Upper lobe of left lung (tissue), 4 donors: ENCODE results near the gene AK9.

ENCODE experiments used
- CTCF ChIP-seq, 6 experiments: fragments of 450-650 bp in 4 of 6; fragments of 200-600 bp in 2 of 6; sonication (generic) in 2 of 6; IDR thresholded peaks; one replicate each; pipeline ENCODE4 v1.5.1; 2016 to 2019; ENCODE audit warnings: antibody characterized with exemption in 6 of 6
- EP300 ChIP-seq, 4 donors: sonication (generic); formaldehyde crosslinking; IDR thresholded peaks; one replicate each; pipeline ENCODE4 v1.5.1; 2017; ENCODE audit warnings: antibody characterized with exemption in 4 of 4, control low read depth in 2 of 4
- POLR2A ChIP-seq, 4 donors: fragments of 450-650 bp; IDR thresholded peaks; one replicate each; pipeline ENCODE4 v1.5.1; 2016 to 2017; ENCODE audit warnings: antibody characterized with exemption in 4 of 4, mild to moderate bottlenecking in 2 of 4
- POLR2AphosphoS5 ChIP-seq, 2 donors: sonication (generic); formaldehyde crosslinking; IDR thresholded peaks; one replicate each; pipeline ENCODE4 v1.5.1; 2017; ENCODE audit warnings: antibody characterized with exemption in 2 of 2

- no peak for TF ChIP-seq CTCF (IDR thresholded peaks at IDR 0.05)
- TF ChIP-seq POLR2A (IDR thresholded peaks at IDR 0.05), result no peak
- no peak for TF ChIP-seq POLR2AphosphoS5 (IDR thresholded peaks at IDR 0.05)
- no peak for TF ChIP-seq EP300 (IDR thresholded peaks at IDR 0.05)
Measured at GRCh38 chr6:109696355-109696754, 5.4 kb upstream of the AK9 start.
